ENCODE measurements around the gene HOXC5. TPM values are rescaled to one million over a fixed set of nuclear protein-coding genes. Genes with fewer than 3 reads are reported as not detected.

Gene HOXC5
- total RNA-seq, 5 donors from 2014 or later (not counting 1 experiment from before 2014, with no cell fraction given) = not detected

GRCh38 chr12:54002278-54002914, 30.5 kb upstream of the HOXC5 start:
- H3K4me3 ChIP-seq (ENCODE audit: control insufficient read depth in 1 of 2, extremely low read depth in 1 of 2, low read length in 1 of 2) = no peak overlapping the region
- H3K27me3 ChIP-seq (replicated peaks in 1 of 2; ENCODE audit: control insufficient read depth in 2 of 2, extremely low read depth in 1 of 2, insufficient read depth in 2 of 2, low read length in 1 of 2) = peaks cover 7 to 99% of the 10 kb centered on the region in 2 experiments
- H3K27me3 Mint-ChIP-seq = peaks cover 77 to 95% of the 10 kb centered on the region in 2 donors
- ATAC-seq (replicated peaks in 1 of 4) (no peak), DNase-seq (no peak)
- H3K4me3 Mint-ChIP-seq = no peak overlapping the region
- no peak overlapping the region for H3K27ac ChIP-seq (ENCODE audit: low read length)
- H3K9me3 ChIP-seq = no peaks in the 10 kb centered on the region
- H3K36me3 Mint-ChIP-seq = no peaks in the 10 kb centered on the region
- peaks cover 3 to 36% of the 10 kb centered on the region in 2 experiments for H3K4me1 ChIP-seq (ENCODE audit: control insufficient read depth in 1 of 2, extremely low read depth in 1 of 2, insufficient read depth in 2 of 2, low read length in 2 of 2)
- H3K27ac Mint-ChIP-seq = peak overlapping the region in 1 of 2 donors; percentile 3
- no peaks in the 10 kb centered on the region for H3K36me3 ChIP-seq (ENCODE audit: control insufficient read depth in 2 of 2, extremely low read depth in 1 of 2, insufficient read depth in 1 of 2, low read length in 1 of 2)
- H3K9me3 Mint-ChIP-seq = no peaks in the 10 kb centered on the region
- POLR2A ChIA-PET = interaction anchor here in 1 of 2 donors (0.8 kb wide), 1 partner anchor 188 kb away, joined by 3 read pairs; no protein-coding TSS in a partner anchor
- peaks cover 18 to 29% (median 21%) of the 10 kb centered on the region in 3 donors for H3K4me1 Mint-ChIP-seq
- CTCF ChIA-PET = interaction anchor here in 1 of 2 donors (0.7 to 1.0 kb wide), 2 partner anchors 10 to 50 kb away, joined by 3 read pairs; no protein-coding TSS in a partner anchor
- WGBS (ENCODE audit: insufficient coverage) = 11% methylated on average over 2 of the region's 19 CpGs

- ATAC-seq (replicated peaks in 1 of 4) (no peak), DNase-seq (no peak)
- H3K27me3 ChIP-seq (replicated peaks in 1 of 2; ENCODE audit: control insufficient read depth in 2 of 2, extremely low read depth in 1 of 2, insufficient read depth in 2 of 2, low read length in 1 of 2) = peaks cover 12 to 98% of the 10 kb centered on the region in 2 experiments
- no peaks in the 10 kb centered on the region for H3K9me3 ChIP-seq
- CTCF ChIA-PET = interaction anchor here in 1 of 2 donors (0.7 to 1.0 kb wide), 2 partner anchors 10 to 49 kb away, joined by 3 read pairs; no protein-coding TSS in a partner anchor
- H3K4me1 Mint-ChIP-seq = peaks cover 16 to 23% (median 16%) of the 10 kb centered on the region in 3 donors
- no peak overlapping the region for H3K4me3 Mint-ChIP-seq
- H3K4me1 ChIP-seq (ENCODE audit: control insufficient read depth in 1 of 2, extremely low read depth in 1 of 2, insufficient read depth in 2 of 2, low read length in 2 of 2) = peaks cover 3 to 31% of the 10 kb centered on the region in 2 experiments
- H3K27me3 Mint-ChIP-seq = peaks cover 75 to 95% of the 10 kb centered on the region in 2 donors
- no peaks in the 10 kb centered on the region for H3K36me3 Mint-ChIP-seq
- no peak overlapping the region for H3K27ac Mint-ChIP-seq
- H3K36me3 ChIP-seq (ENCODE audit: control insufficient read depth in 2 of 2, extremely low read depth in 1 of 2, insufficient read depth in 1 of 2, low read length in 1 of 2) = no peaks in the 10 kb centered on the region
- no CpG with 5 or more reads among the region's 19 CpGs for WGBS (ENCODE audit: insufficient coverage)
- H3K9me3 Mint-ChIP-seq = no peaks in the 10 kb centered on the region
- no peak overlapping the region for H3K27ac ChIP-seq (ENCODE audit: low read length)
- H3K4me3 ChIP-seq (ENCODE audit: control insufficient read depth in 1 of 2, extremely low read depth in 1 of 2, low read length in 1 of 2) = no peak overlapping the region
- POLR2A ChIA-PET = no interaction called here
Measured at GRCh38 chr12:54002915-54003389, 29.9 kb upstream of the HOXC5 start.

- ChIA-PET CTCF (interaction anchor here in 1 of 2 donors (0.6 to 0.9 kb wide), 2 partner anchors 189 to 213 kb away, joined by 3 to 5 read pairs; no protein-coding TSS in a partner anchor), POLR2A (no interaction called here)
- Mint-ChIP-seq H3K4me1 (peaks cover 16 to 25% (median 18%) of the 10 kb centered on the region in 3 donors), H3K27ac (no peak overlapping the region), H3K36me3 (no peaks in the 10 kb centered on the region), H3K9me3 (no peaks in the 10 kb centered on the region), H3K4me3 (no peak overlapping the region), H3K27me3 (peaks cover 72 to 94% of the 10 kb centered on the region in 2 donors)
- Histone ChIP-seq H3K4me3 (ENCODE audit: control insufficient read depth in 1 of 2, extremely low read depth in 1 of 2, low read length in 1 of 2) (no peak overlapping the region), H3K9me3 (no peaks in the 10 kb centered on the region), H3K4me1 (ENCODE audit: control insufficient read depth in 1 of 2, extremely low read depth in 1 of 2, insufficient read depth in 2 of 2, low read length in 2 of 2) (peaks cover 3 to 35% of the 10 kb centered on the region in 2 experiments), H3K36me3 (ENCODE audit: control insufficient read depth in 2 of 2, extremely low read depth in 1 of 2, insufficient read depth in 1 of 2, low read length in 1 of 2) (no peaks in the 10 kb centered on the region), H3K27me3 (replicated peaks in 1 of 2; ENCODE audit: control insufficient read depth in 2 of 2, extremely low read depth in 1 of 2, insufficient read depth in 2 of 2, low read length in 1 of 2) (peaks cover 14 to 98% of the 10 kb centered on the region in 2 experiments), H3K27ac (ENCODE audit: low read length) (no peak overlapping the region)
- ATAC-seq (replicated peaks in 1 of 4) = no peak
- DNase-seq = no peak
- 36% methylated on average over 1 of the region's 3 CpGs for WGBS (ENCODE audit: insufficient coverage)
Measured at GRCh38 chr12:54003625-54004024, 29.2 kb upstream of the HOXC5 start.

GRCh38 chr12:54004063-54004840, 28.6 kb upstream of the HOXC5 start:
- H3K9me3 Mint-ChIP-seq = no peaks in the 10 kb centered on the region
- POLR2A ChIA-PET = no interaction called here
- peaks cover 71 to 93% of the 10 kb centered on the region in 2 donors for H3K27me3 Mint-ChIP-seq
- Histone ChIP-seq H3K36me3 (ENCODE audit: control insufficient read depth in 2 of 2, extremely low read depth in 1 of 2, insufficient read depth in 1 of 2, low read length in 1 of 2) (no peaks in the 10 kb centered on the region), H3K27me3 (replicated peaks in 1 of 2; ENCODE audit: control insufficient read depth in 2 of 2, extremely low read depth in 1 of 2, insufficient read depth in 2 of 2, low read length in 1 of 2) (peaks cover 14 to 98% of the 10 kb centered on the region in 2 experiments), H3K4me3 (ENCODE audit: control insufficient read depth in 1 of 2, extremely low read depth in 1 of 2, low read length in 1 of 2) (no peak overlapping the region), H3K4me1 (ENCODE audit: control insufficient read depth in 1 of 2, extremely low read depth in 1 of 2, insufficient read depth in 2 of 2, low read length in 2 of 2) (peaks cover 3 to 39% of the 10 kb centered on the region in 2 experiments), H3K27ac (ENCODE audit: low read length) (no peak overlapping the region), H3K9me3 (no peaks in the 10 kb centered on the region)
- H3K27ac Mint-ChIP-seq = peak overlapping the region in 1 of 2 donors; percentile 41
- DNase-seq (no peak), ATAC-seq (replicated peaks in 1 of 4) (no peak)
- CTCF ChIA-PET = interaction anchor here in 1 of 2 donors (0.6 to 0.9 kb wide), 2 partner anchors 188 to 212 kb away, joined by 3 to 5 read pairs; no protein-coding TSS in a partner anchor
- H3K4me1 Mint-ChIP-seq = peaks cover 18 to 29% (median 19%) of the 10 kb centered on the region in 3 donors
- H3K4me3 Mint-ChIP-seq = no peak overlapping the region
- no peaks in the 10 kb centered on the region for H3K36me3 Mint-ChIP-seq
- 43% methylated on average over 4 of the region's 20 CpGs for WGBS (ENCODE audit: insufficient coverage)

- ChIA-PET POLR2A (no interaction called here), CTCF (interaction anchor here (1.0 to 4.4 kb wide), 5 partner anchors 186 to 211 kb away, joined by 3 to 30 read pairs (median 5); no protein-coding TSS in a partner anchor)
- H3K27ac Mint-ChIP-seq = no peak overlapping the region
- H3K27me3 Mint-ChIP-seq = peaks cover 73 to 94% of the 10 kb centered on the region in 2 donors
- no peak for DNase-seq
- WGBS (ENCODE audit: insufficient coverage) = 11% methylated on average over 25 of the region's 31 CpGs
- no peak for ATAC-seq (replicated peaks in 1 of 4)
- H3K9me3 ChIP-seq = no peaks in the 10 kb centered on the region
- H3K27me3 ChIP-seq (replicated peaks in 1 of 2; ENCODE audit: control insufficient read depth in 2 of 2, extremely low read depth in 1 of 2, insufficient read depth in 2 of 2, low read length in 1 of 2) = peaks cover 14 to 98% of the 10 kb centered on the region in 2 experiments
- no peak overlapping the region for H3K27ac ChIP-seq (ENCODE audit: low read length)
- no peaks in the 10 kb centered on the region for H3K9me3 Mint-ChIP-seq
- peaks cover 2 to 40% of the 10 kb centered on the region in 2 experiments for H3K4me1 ChIP-seq (ENCODE audit: control insufficient read depth in 1 of 2, extremely low read depth in 1 of 2, insufficient read depth in 2 of 2, low read length in 2 of 2)
- no peaks in the 10 kb centered on the region for H3K36me3 Mint-ChIP-seq
- H3K4me3 ChIP-seq (ENCODE audit: control insufficient read depth in 1 of 2, extremely low read depth in 1 of 2, low read length in 1 of 2) = no peak overlapping the region
- peaks cover 21 to 30% (median 26%) of the 10 kb centered on the region in 3 donors for H3K4me1 Mint-ChIP-seq
- peak overlapping the region in 1 of 3 donors; percentile 89 for H3K4me3 Mint-ChIP-seq
- no peaks in the 10 kb centered on the region for H3K36me3 ChIP-seq (ENCODE audit: control insufficient read depth in 2 of 2, extremely low read depth in 1 of 2, insufficient read depth in 1 of 2, low read length in 1 of 2)
Measured at GRCh38 chr12:54004841-54005530, 27.9 kb upstream of the HOXC5 start.

Measured in T-cell (primary cell).